GM12878 (cell line): ENCODE results near the gene RIPOR3. TPM values are rescaled to one million over a fixed set of nuclear protein-coding genes. Genes with fewer than 3 reads are reported as not detected.

Experiments
- ATAC-seq: fragments of 200-7000 bp; cut with Tn5 transposase; 3 replicates; pipeline ENCODE4 v1.9.1; 2020; ENCODE audit warnings: mild to moderate bottlenecking, moderate library complexity
- BruUV-seq: library from RNA; stranded (reverse); fragments of 400-500 nt; replicated peaks from 2 replicates; lab custom pipeline; 2021; lab: Mats Ljungman, UMichigan
- CTCF ChIA-PET: fragments of 300-600 bp; sonication (Branson Sonifier 250); formaldehyde crosslinking; extraction: SDS; loops from one replicate; lab custom pipeline; 2021; ENCODE audit warnings: inconsistent platforms; lab: Yijun Ruan, JAX
- POLR2A ChIA-PET: fragments of 350-600 bp; formaldehyde crosslinking; extraction: SDS; loops from one replicate; lab custom pipeline; 2021; ENCODE audit warnings: inconsistent platforms; lab: Charles Lee
- RAD21 ChIA-PET: fragments of 300-600 bp; sonication (Branson Sonifier 250); formaldehyde crosslinking; loops from one replicate; lab custom pipeline; 2023; ENCODE audit warnings: antibody characterized with exemption; ENCODE audit not compliant: unreplicated experiment; lab: Charles Lee
- SMC1A ChIA-PET: fragments of 300-600 bp; sonication (Branson Sonifier 250); formaldehyde crosslinking; loops from one replicate; lab custom pipeline; 2023; ENCODE audit not compliant: unreplicated experiment, uncharacterized antibody; lab: Charles Lee
- DNase-seq: peaks from one replicate; pipeline ENCODE4 v3.0.0-alpha.2; 2011; ENCODE audit warnings: low read depth, low spot score
- FAIRE-seq: peaks from 3 replicates; lab custom pipeline; 2011; peaks lifted over from hg19 to GRCh38; lab: Jason Lieb, UNC
- H2AFZ ChIP-seq: 2 replicates; pipeline ENCODE4 v1.6.0; 2011; ENCODE audit warnings: low read depth, low read length, control low read depth; ENCODE audit not compliant: control insufficient read depth
- H3K27ac ChIP-seq: 2 replicates; pipeline ENCODE4 v1.5.1; 2011; ENCODE audit warnings: control low read depth; ENCODE audit not compliant: control insufficient read depth, insufficient read depth
- H3K27me3 ChIP-seq, 2 experiments: replicated peaks in 1 of 2; 2 replicates each; pipeline versions ENCODE4 v1.6.0 to v1.6.1; 2011; ENCODE audit warnings: low read length in 1 of 2; ENCODE audit not compliant: control insufficient read depth in 2 of 2, insufficient read depth in 2 of 2
- H3K36me3 ChIP-seq, 2 experiments: 2 replicates each; pipeline ENCODE4 v1.5.1; 2011; ENCODE audit warnings: low read length in 1 of 2; ENCODE audit not compliant: control insufficient read depth in 2 of 2, insufficient read depth in 2 of 2
- H3K4me1 ChIP-seq: 2 replicates; pipeline ENCODE4 v1.6.1; 2011; ENCODE audit warnings: mild to moderate bottlenecking, low read length, moderate library complexity, mixed read lengths; ENCODE audit not compliant: control insufficient read depth, insufficient read depth
- H3K4me2 ChIP-seq: 2 replicates; pipeline ENCODE4 v1.6.0; 2011; ENCODE audit warnings: control low read depth; ENCODE audit not compliant: control insufficient read depth, insufficient read depth
- H3K4me3 ChIP-seq: fragments of 200-600 bp; sonication (generic); 2 replicates; pipeline ENCODE4 v1.5.1; 2016
- H3K79me2 ChIP-seq: 2 replicates; pipeline ENCODE4 v1.6.0; 2011; ENCODE audit warnings: low read length; ENCODE audit not compliant: control insufficient read depth, insufficient read depth
- H3K9ac ChIP-seq: 2 replicates; pipeline ENCODE4 v1.8.0; 2011; ENCODE audit warnings: low read length, control low read depth, mixed read lengths; ENCODE audit not compliant: control insufficient read depth, insufficient read depth
- H3K9me3 ChIP-seq: replicated peaks from 3 replicates; pipeline ENCODE4 v1.5.1; 2011; ENCODE audit warnings: mild to moderate bottlenecking, low read length; ENCODE audit not compliant: control insufficient read depth, insufficient read depth
- H4K20me1 ChIP-seq: 2 replicates; pipeline ENCODE4 v1.6.0; 2011; ENCODE audit not compliant: control insufficient read depth, insufficient read depth
- CHD4 ChIP-seq: fragments of 200-600 bp; sonication (generic); IDR thresholded peaks from 2 replicates; pipeline ENCODE4 v1.6.1; 2016; ENCODE audit warnings: mild to moderate bottlenecking
- ETV6 ChIP-seq, 2 experiments: fragments of 450-650 bp in 1 of 2; IDR thresholded peaks in 1 of 2; conservative IDR thresholded peaks in 1 of 2; 2 replicates each; pipeline ENCODE4 v1.6.1; 2014; ENCODE audit warnings: antibody characterized with exemption in 1 of 2, borderline replicate concordance in 1 of 2, low read depth in 1 of 2, mild to moderate bottlenecking in 1 of 2, moderate library complexity in 1 of 2
- NFXL1 ChIP-seq: fragments of 450-650 bp; IDR thresholded peaks from 2 replicates; pipeline ENCODE4 v1.6.1; 2017; ENCODE audit warnings: antibody characterized with exemption, mild to moderate bottlenecking, borderline replicate concordance
- USF1 ChIP-seq: IDR thresholded peaks from 2 replicates; pipeline ENCODE4 v1.6.1; 2011; ENCODE audit warnings: borderline replicate concordance, low read depth, mild to moderate bottlenecking, moderate library complexity, mixed read lengths, low read length; ENCODE audit not compliant: insufficient read depth; ENCODE audit errors: extremely low read length
- ZBED1 ChIP-seq: IDR thresholded peaks from 2 replicates; pipeline ENCODE4 v1.6.1; 2016; ENCODE audit warnings: borderline replicate concordance
- WGBS: methylation state at CpG from one replicate; pipeline ENCODE4 v1.1.6; 2016; ENCODE audit warnings: low lambda C conversion rate; ENCODE audit not compliant: insufficient replicate concordance, insufficient coverage; ENCODE audit errors: missing lambda C conversion rate; 5-methylcytosine and 5-hydroxymethylcytosine counted together
- in situ Hi-C: fragments of 300-500 bp; cut with MboI; formaldehyde crosslinking; loops from 9 replicates; pipeline ENCODE4 v1.14.3; 2018; ENCODE audit warnings: mixed read lengths
- intact Hi-C: fragments of 100-400 bp; cut with micrococcal nuclease; formaldehyde crosslinking; loops from one replicate; pipeline ENCODE4 v1.14.2; 2022; ENCODE audit not compliant: unreplicated experiment
- polyA plus RNA-seq, 11 experiments: library from polyadenylated mRNA; depleted of rRNA in 4 of 11; unstranded in 6 of 11; stranded (reverse) in 5 of 11; fragments of >200 nt; fragmentation: Nextera tagmentation in 4 of 11; fragmentation: Illumina TruSeq in 1 of 11; extraction: Ambion mirVana in 4 of 11; extraction: Trizol in 1 of 11; gene quantifications; 1 replicate in 1 of 11; 2 replicates in 10 of 11; pipeline versions ENCODE4 v1.2.1 to v1.2.3, GENCODE V29; 2011 to 2016; ENCODE audit warnings: inconsistent platforms in 2 of 11, missing spikeins in 2 of 11, low read depth in 1 of 11
- total RNA-seq, 4 experiments: library from RNA; depleted of rRNA in 3 of 4; stranded (reverse); fragments of >200 nt in 3 of 4; fragmentation: Illumina TruSeq in 1 of 4; extraction: Trizol in 1 of 4; gene quantifications; 2 replicates each; pipeline versions ENCODE4 v1.2.1 to v1.2.3, GENCODE V29; 2013 to 2021

The RIPOR3 gene
- total and polyA plus RNA-seq, 10 of the 15 experiments (the other 5 are each of a cell fraction or from before 2014, with no cell fraction given), result 0.04 to 0.55 (median 0.12) TPM; not detected in 6

GRCh38 chr20:50691573-50692551, 520 bp upstream of the RIPOR3 start:
- no TSS peak for BruUV-seq
- intact Hi-C loops, result no loop called here

More at GRCh38 chr20:50691573-50692551, 520 bp upstream of the RIPOR3 start:
- TF ChIP-seq ZBED1, result no peak
- TF ChIP-seq USF1, result no peak
- peak; percentile 26; the same call in 1 of the 2 replicates for TF ChIP-seq NFXL1
- TF ChIP-seq ETV6 (conservative IDR thresholded peaks at IDR 0.05 in 1 of 2, IDR thresholded peaks at IDR 0.05 in 1 of 2; ENCODE audit: borderline replicate concordance in 1 of 2, low read depth in 1 of 2), result peak in 1 of 2 experiments; percentile 34; a peak in 1 of 4 replicates
- no peak for TF ChIP-seq CHD4
- Histone ChIP-seq H3K9ac (no peak overlapping the region), H3K4me2 (no peak overlapping the region), H3K9me3 (no peaks in the 10 kb centered on the region), H3K27me3 (peaks cover 3 to 8% of the 10 kb centered on the region in 2 experiments; a peak in 3 of 4 replicates), H3K79me2 (no peaks in the 10 kb centered on the region), H3K4me1 (no peaks in the 10 kb centered on the region), H3K4me3 (no peak overlapping the region), H3K36me3 (no peaks in the 10 kb centered on the region), H2AFZ (no peak overlapping the region), H4K20me1 (no peaks in the 10 kb centered on the region), H3K27ac (no peak overlapping the region)
- ChIA-PET RAD21 (no interaction called here), SMC1A (no interaction called here), CTCF (no interaction called here), POLR2A (interaction anchor here (0.7 kb wide), 1 partner anchor 33 kb away, joined by 3 read pairs; no protein-coding TSS in a partner anchor)
- ATAC-seq, result no peak
- no peak for DNase-seq
- whole genome bisulfite sequencing, result 31% methylated on average over 23 of the region's 23 CpGs
- FAIRE-seq, result no peak
- in situ Hi-C loops, result no loop called here
